Gastroesophageal sphincter (tissue), 3 donors: Measurements from ENCODE around the gene RNF126.

Experiments used
- CTCF ChIP-seq, 4 experiments: fragments of 200-600 bp in 2 of 4; fragments of 450-650 bp in 2 of 4; sonication (generic) in 1 of 4; IDR thresholded peaks; one replicate each; pipeline ENCODE4 v1.5.1; 2017 to 2019; ENCODE audit warnings: antibody characterized with exemption in 4 of 4, mild to moderate bottlenecking in 2 of 4, moderate library complexity in 2 of 4
- EP300 ChIP-seq: sonication (generic); formaldehyde crosslinking; IDR thresholded peaks from one replicate; pipeline ENCODE4 v1.6.1; 2017; ENCODE audit warnings: antibody characterized with exemption, mild to moderate bottlenecking
- POLR2A ChIP-seq, 2 donors: fragments of 450-650 bp; IDR thresholded peaks; one replicate each; pipeline ENCODE4 v1.6.1; 2017; ENCODE audit warnings: antibody characterized with exemption in 2 of 2, mild to moderate bottlenecking in 2 of 2, moderate library complexity in 1 of 2

DNA sequence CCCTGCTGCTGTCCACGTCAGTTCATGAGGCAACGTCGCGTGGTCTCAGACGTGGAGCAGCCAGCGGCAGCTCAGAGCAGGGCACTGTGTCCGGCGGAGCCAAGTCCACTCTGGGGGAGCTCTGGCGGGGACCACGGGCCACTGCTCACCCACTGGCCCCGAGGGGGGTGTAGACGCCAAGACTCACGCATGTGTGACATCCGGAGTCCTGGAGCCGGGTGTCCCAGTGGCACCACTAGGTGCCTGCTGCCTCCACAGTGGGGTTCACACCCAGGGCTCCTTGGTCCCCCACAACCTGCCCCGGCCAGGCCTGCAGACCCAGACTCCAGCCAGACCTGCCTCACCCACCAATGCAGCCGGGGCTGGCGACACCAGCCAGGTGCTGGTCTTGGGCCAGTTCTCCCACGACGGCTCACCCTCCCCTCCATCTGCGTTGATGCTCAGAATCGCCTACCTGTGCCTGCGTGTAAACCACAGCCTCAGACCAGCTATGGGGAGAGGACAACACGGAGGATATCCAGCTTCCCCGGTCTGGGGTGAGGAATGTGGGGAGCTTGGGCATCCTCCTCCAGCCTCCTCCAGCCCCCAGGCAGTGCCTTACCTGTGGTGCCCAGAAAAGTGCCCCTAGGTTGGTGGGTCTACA lies 19.8 kb upstream of the RNF126 start:
- TF ChIP-seq CTCF (IDR thresholded peaks at IDR 0.05): no peak
- TF ChIP-seq POLR2A (IDR thresholded peaks at IDR 0.05): no peak
- TF ChIP-seq EP300: no peak
